CD4-positive, alpha-beta T cell treated with Interleukin-17A for 4 hours (primary cell): Measurements from ENCODE around the gene OCA2.
"Not testable (repeated sequence)": the region's sequence is repeated elsewhere in the genome, so short reads cannot be mapped to it uniquely, and the experiment has no call there.

Experiments
- DNase-seq: peaks from one replicate; pipeline ENCODE4 v3.0.0-alpha.2; 2020; ENCODE audit warnings: mixed read lengths

The OCA2 gene

DNA sequence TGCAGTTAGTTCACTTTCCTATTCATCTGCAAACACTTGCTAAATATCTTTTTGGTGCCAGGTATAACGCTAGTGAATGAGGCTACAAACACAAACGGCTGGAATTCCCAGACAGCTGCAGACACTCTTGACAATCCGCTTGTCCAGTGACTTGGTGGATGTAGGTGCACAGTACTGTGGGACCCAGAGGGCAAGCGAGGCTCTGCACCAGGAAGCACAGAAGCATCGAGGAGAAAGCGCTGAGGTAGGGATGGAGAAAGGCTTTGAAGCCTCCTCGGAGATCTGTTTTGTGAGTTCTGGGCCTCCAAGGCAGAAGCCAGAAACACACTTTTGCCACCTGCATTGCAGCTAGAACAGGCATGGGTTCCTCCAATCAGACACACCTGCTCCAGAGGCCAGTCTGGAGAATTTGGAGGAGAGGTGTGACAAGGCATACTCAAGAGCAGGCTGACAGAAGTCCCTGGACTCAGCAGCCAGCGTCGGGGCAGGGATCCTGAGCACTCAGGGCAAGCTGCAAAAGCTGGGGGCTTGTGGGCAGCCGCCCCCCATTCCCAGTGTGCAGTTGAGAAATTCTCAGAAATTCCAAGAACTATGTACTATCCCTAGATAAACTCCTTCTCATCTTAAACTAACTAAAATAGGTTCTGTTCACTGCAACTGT lies 232.5 kb downstream of the OCA2 start:
- no peak for DNase-seq

DNA sequence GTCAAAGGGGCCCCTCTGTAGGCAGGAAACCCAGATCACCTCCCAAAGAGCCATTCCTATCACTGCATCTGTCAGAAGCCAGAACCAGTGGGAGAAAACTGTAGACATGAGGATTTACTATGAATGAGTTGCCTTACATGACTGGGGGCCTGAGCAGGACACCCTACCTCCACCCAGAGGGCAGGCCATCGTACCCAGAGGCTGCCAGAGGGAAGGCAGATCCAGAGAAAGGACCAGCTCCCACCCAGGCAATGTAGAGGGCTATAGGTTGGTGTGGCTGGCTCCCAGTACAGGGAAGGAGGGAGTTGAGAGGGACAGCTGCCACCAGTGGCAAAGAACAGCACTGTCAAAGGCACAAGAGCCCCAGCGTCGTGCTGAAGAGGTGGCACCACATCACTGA lies 233.2 kb downstream of the OCA2 start:
- no peak for DNase-seq

DNA sequence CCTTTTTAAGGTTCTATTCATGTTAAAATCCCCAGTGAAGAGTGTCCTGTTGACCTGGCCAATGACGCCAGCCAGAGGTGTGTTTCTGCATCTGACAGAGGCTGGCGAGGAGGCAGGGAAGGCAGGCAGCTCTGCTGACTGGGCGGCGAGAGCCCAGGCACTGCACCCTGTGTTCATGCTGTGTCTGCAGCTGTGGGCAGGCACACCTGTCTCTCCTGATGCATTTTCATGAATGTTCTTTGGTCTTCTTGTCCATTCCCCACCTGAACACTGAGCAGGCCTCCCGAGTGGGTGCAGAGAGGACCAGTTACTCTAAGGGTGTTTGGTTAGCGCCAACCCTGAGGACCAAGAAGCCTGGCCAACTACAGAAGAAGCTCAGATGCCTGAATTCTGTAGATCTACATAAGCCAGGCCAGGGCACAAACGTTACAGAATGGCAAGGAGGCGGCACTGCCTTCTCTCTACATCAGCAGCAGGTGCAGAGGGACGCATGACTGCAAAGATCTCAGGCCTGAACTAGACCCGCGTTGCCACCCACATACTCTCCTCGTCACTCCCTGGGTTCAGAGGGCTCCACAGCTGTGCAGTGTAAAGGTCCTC lies 233.7 kb downstream of the OCA2 start:
- no peak for DNase-seq

DNA sequence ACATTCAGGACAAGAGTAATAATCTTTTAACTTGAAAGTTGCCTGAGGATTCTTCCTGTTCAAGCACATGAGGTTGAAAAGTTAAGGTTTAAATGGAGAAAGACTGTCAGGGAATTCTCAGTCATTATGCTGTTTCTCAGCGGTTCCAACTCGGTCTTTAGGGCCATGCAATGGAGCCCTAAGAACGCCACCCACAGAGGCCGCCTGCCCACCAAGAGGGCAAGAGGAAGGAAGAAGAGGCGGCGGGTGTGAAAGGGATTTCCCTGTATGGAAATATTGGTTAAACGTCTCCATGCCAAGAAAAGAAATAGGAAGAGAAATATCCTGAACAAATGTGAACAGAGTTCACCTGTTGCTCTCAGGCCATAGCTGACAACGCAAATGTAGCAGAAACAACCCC lies 234.4 kb downstream of the OCA2 start:
- no peak for DNase-seq

DNA sequence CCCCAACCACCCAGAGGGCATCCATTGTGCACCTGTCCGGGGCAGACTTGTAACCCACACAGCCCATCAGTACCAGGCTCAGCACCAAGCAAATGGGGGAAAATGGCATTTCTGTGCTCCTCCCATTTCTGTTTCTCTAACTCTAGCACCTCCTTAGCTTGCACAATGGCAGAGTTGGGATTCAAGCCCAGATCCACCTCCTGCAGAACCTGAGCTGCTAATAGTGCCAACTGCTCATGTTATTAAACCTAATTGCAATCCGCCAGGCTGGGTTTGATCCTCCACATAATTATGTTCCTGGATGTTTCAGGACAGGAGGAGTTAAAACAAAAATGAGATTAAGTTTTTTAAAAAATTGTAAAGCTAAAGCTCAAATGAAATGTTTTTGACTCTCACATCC lies 235.0 kb downstream of the OCA2 start:
- no peak for DNase-seq

DNA sequence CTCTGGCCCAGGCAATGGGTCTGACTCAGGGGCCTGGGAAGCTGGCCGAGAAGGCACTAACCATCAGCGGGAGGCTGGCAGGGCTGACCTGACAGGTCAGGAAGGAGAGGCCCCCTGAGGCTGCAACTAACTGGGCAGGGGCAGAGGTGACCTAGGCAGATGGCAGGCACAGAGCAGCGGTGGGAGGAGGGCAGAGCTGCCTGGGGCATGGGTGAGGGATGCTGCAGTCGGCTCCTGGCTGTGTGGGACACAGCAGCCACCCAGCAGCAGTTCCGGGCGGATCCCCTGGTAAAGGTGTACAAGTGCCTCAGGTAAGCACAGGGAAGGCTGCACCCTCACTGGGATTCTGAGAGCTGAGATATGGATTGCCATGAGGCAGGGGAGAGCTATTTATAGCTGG lies 236.1 kb downstream of the OCA2 start:
- no peak for DNase-seq

DNA sequence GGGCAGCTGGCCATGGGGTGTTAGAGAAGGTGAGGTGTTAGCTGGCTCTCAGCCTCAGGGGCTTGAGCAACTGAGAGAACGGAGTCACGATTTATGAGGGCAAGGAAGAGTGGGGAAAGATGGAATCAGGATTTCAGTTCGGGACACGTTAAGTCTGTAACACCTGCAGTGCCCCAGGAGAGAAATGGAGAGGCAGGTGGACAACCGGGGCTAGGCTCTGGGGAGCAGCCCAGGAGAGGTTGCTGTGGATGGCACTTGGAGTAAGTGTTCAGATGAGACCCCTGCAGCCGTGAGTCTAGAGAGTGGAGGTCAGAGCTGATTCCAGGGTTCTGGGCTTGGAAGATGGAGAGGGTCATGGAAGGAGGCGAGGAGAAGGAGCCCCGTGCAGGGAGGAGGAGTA lies 237.9 kb downstream of the OCA2 start:
- no peak for DNase-seq

DNA sequence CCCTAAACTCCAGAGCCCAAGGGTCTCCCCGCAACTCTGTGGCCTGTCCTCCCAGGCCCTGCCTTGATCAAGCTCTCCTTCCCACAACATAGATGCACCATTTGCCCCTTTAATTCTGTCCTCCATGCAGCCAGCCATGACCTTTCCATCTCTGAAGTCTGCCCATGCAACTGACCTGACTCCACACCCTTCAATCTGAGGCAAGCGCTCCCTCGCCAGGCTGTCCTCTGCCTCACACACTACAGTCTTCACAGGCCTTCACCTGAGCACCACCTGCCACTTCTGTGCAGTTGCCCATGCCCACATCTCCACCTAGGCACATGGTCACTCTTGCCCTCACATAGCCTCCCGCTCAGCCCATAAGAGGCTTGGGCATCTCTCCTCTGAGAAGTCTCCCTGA lies 244.0 kb downstream of the OCA2 start:
- DNase-seq, result no peak

DNA sequence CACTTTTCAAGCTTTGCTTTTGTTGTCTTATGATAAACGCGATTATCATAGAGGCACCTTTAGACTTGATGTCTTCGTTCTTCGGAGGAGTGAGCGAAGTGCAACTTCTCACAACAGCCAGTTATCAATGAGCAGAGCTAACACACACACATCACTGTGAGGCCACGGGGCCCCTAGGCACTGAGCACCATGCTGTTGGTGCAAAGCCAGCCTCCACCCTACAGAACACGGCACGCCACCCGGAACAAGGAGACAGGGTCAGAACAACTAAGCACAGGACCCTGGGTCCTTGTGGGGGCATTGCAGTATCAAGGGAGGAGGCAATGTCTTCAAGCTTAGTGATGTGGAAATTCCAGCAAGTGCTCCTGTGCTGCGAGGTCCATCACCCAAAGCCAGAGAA lies 244.5 kb downstream of the OCA2 start:
- no peak for DNase-seq

DNA sequence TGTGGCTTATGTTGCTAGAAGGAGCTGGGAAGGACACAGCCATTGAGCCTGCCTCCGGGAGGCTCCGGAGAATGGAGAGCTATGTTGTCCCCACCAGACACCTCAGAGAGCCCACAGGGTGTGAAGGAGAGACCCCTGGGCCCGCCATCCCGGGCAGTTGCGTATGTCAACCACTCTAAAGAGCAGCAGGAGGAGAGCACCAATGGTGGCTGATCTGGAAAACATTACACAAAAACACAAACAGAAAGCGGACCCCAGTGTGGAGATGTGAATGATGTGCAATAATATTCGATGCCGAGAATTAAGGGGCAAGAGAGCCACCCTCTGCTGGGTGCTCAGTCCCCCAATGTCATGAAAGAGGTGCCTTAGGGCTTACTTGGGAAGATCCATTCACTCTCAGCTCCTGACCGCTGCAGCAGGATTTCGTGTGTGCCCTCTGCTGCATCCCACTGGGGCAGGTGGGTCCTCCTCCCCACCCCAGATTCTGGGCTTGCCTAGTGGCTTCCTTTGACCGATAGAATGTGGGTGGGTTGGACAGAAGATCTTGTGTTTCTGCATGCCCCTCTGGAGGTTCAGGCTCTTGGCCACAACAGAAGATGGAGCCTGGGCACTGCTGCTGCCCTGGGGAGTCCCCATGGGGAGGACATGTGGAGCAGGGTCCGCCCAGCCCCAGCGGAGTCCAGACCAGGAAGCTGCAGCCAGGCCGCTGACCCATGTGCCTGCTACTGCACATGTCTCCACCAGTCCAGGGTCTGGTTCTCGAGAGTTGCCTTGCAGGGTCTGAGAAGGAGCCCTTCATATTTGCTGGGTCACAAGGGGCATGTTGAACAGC lies 245.3 kb downstream of the OCA2 start:
- DNase-seq, result no peak

DNA sequence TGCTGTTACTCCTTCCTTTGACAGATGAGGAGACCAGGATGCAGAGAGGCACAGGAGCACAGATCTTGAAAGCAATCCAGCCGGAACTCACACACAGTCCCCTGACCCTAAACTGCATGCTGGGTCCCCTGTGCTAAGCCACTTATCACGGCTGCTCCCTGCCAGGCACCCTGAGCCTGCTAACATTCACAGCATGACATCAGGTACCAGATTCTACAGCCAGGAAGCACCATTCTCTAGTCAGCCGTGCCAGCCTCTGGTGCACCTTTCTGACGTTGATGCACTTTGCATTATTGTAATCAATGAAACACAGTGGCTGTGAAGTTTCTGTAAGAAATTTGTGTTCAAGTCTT lies 247.3 kb downstream of the OCA2 start:
- DNase-seq, result no peak

DNA sequence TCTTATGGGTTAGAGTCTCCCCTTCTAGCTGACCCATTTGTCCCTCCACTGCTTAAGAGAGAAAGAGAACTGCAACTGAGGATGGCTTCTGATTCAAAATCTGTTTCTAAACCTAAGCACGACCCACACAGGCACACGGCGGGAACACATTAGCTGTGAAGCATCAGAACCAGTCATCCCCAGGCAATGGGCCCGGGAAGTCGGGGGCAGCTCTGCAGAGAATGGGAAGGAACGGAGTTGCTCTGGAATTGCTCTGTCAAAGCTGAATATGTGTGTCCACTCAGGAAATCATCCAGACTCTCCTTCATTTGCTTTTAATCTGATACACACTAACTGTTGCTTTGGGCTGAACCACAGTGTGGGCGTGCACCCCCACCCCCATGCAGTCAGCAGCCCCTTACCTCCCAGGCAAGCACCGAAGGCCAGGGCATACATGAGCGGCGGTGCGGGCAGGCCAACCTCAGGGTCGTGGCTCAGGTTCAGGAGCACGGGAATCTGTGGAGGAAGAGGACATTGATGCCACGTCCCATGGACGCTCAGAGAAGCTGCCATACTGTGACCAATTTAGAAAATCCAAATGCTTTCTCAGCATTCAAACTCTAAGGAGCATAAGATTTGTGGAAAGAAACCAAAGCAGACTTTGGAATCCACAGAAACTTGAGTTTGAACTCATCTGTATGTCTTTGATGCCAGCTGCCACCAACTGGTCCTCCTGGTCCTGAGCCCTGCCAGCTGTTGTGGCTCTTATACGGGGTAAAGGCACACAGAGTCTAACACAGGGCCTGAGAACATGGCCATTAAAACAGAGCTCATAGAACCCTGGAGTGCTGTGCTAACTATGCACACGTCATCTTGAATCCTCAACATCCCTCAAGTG lies 247.9 kb downstream of the OCA2 start:
- no peak for DNase-seq

DNA sequence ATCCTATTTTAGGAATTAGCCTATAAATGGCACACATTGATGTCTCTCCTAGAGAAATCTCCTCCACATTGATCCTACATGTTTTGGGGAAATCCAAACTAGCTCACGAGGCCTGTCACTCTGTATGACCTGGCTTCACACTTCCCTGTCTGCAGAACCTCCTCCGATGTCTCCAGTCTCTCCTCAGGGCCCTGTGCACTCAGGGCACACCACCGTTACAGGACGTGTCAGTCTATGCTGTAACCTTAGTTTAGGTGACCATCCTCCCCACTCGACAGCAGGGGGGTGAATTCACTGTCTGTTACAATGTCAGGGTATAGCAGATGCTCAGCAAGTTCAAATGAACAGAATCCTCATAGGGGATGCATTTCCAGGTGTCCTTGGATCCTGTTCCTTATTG lies 249.1 kb downstream of the OCA2 start:
- DNase-seq, result no peak

DNA sequence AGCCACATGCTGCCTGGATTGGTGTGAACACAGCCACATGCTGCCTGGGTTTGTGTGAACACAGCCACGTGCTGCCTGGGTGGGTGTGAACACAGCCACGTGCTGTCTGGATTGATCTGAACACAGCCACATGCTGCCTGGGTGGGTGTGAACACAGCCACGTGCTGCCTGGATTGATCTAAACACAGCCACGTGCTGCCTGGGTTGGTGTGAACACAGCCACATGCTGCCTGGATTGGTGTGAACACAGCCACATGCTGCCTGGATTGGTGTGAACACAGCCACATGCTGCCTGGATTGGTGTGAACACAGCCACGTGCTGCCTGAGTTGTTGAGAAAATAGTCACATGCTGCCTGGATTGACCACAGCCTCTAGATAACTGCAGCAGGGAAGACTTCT lies 250.2 kb downstream of the OCA2 start:
- DNase-seq, result not testable (repeated sequence)

DNA sequence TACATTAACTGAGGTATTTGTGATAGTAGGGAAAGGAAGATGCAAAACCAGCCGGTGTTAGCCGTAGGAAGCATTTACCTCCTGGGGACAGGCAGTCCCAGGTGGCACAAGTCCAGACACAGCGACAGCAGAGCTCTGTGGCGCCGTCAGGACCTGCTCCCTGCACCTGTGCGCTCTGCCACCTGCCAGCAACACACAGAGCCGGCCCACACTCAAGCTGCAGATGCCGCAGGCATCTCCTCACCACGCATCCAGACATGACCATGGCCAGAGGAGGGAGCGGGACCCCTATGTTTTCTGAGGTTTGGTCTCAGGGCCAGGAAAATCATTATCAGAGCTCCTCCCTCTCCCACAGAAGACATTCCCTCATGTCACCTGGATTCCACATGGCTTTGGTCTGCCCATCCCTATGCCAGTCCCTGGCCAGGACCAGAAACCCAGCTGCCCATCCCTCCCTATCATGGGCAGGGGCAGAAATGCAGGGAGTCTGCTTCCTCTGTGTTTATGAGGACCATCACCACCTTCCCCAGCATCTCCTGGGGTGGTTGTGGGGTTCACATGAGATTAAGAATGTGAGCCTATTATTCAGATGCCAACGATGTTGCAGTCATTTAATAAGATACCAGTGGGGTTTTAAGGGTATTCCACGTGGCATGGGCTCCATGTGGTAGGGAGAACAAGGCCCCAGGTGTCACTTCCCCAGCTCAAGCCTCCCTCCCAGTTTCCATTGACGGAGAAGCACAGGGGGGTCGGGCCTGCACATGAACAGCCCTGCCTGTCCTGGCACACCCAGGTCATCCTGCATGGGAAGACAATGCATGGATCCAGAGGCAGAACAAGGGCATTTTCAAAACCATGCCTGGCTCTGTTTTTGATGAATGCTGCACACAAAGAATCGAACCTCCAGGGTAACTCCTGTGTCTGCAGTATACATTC lies 251.1 kb downstream of the OCA2 start:
- no peak for DNase-seq

DNA sequence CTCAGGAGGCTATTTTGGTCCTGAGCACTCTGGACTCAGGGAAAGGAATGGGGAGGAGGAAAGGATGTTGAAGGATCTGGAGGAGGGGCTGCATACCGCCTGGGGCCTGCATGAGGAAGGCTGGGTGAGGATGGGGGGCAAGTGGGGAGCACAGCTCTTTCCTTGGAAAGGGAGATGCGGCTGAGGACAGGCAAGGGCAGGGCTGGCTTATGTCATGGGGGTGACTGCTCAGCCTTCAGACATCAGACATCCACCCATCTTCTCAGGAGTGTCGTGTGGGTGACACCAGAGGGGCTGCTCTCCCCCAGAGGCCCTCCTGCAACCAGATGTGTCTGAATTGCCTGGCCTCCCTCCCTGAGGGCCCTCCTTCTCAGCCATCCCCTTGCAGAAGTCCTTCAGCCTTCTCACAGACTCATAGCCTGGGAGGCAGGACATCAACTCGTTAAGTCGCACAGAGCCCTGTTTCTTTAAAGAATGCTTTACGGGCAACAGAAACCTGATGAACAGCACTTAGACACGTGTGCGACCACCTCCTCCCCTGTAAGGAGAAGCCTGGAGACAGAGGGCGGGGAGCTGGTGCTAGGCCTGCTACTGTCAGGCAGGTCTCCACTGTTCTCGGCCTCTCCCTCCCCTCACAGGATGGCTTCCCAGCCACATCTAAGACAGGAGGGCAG lies 252.3 kb downstream of the OCA2 start:
- DNase-seq, result no peak

DNA sequence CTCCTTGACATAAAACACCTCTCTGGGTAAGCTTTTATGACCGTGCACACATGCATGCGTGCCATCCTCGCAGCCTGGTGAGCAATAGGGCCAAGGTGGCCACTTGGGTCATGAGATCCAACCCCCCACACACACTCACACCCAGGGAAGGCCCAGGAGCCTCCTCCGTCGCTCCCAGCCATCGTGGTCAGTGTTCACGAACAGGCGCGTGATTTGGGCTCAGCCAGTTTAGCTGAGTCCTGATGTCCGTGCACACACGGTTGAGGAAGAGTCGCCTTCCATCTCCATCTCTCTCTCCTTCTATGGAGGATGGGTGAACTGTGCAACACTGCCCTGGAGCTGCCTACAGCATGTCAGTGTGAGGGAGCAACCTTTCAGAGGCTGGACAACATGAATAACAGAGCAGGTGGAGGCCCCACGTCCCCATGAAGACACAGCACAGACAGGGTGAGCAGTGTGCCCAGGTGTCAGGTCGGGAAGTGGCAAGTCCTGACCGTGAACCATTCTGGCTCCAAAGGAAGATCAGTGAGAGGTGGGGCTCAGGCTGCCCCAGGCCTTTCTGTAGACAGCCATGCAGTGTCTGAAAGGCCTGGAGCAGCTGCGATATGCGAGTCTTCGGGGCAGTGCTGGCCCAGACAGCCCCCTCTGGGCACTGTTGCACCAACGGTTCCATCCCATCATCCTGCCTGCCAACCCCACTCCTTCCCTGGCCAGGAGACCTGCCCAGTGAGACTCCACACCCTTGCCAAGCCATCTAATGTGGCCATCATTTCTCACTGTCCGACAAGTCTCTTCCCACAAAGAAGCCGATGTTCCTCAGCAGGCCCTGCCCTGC lies 253.4 kb downstream of the OCA2 start:
- DNase-seq, result no peak

DNA sequence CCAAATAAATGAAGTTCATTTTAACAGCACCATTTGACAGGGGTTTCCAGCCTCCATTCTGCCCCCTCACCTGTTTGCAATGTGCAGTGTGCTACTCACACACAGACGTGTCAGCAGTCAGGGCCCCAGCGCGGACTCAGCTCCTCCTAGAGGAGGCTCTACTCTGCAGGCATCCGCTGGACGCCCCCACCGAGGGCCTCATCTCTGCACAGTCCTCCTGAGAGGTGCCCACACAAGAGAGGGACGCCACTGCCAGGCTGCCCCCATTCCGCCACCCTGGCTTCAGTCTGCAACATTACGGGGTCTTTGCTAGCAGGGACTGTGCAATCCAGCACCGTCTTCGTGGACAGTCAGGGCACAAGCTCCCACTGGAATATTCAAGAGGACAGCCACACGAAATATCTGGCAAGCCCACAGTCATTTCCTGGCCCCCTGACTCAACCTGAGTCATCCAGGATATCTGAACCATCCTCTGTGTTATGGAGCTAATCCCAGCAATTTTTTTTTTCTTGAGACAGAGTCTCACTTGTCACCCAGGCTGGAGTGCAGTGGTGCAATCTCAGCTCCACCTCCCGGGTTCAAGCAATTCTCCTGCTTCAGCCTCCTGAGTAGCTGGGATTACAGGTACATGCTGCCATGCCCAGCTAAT lies 255.0 kb downstream of the OCA2 start:
- DNase-seq, result no peak

DNA sequence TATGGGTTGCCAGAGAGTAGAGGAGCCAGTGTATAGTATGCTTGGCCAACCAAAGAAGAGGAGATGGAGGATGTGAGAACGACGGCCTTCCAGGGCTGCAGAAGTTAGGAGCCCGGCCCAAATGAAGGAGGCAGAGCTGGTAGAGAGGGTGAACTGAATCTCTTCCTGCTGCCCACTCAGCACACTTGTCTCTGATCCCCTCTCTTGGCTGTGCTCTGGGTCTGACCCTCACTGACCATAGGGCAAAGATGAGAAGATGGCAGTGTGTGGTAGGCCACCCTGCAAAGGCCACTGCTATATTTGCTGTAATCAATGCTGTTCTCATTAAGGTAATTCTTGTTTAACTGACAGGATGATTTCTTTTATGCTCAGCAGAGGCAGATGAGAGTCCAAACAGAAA lies 256.0 kb downstream of the OCA2 start:
- DNase-seq, result no peak

DNA sequence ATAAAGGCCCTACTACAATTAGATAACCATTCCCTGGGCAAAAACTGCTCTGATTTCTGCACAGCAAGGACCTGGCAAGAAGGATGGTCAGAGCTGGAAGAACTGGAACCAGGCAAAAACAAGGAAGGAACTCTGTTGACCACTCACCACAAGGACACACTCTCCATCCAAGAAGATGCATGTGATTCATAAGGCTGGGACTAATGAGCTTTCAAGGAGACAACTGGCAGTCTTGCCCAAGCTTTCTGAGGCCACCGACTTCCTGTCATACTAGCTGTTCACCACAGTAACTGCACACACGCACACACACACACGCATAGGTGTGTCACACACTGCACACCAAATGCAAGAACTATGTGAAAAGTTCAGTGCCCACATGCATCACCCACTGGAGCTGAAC lies 256.6 kb downstream of the OCA2 start:
- DNase-seq, result no peak
